Skin epidermis (tissue), 12 donors: ENCODE measurements around the gene MUL1.

Experiments
- H3K27ac ChIP-seq, 21 experiments: fragments of 200-600 bp; sonication (generic) in 11 of 21; one replicate each; pipeline ENCODE4 v1.5.0; 2020; ENCODE audit warnings: mild to moderate bottlenecking in 3 of 21, inconsistent platforms in 2 of 21, moderate library complexity in 2 of 21
- H3K4me3 ChIP-seq, 7 experiments: fragments of 200-600 bp; sonication (generic) in 2 of 7; one replicate each; pipeline ENCODE4 v1.5.0; 2020; ENCODE audit warnings: inconsistent platforms in 2 of 7, mild to moderate bottlenecking in 2 of 7, moderate library complexity in 1 of 7

Gene MUL1

DNA sequence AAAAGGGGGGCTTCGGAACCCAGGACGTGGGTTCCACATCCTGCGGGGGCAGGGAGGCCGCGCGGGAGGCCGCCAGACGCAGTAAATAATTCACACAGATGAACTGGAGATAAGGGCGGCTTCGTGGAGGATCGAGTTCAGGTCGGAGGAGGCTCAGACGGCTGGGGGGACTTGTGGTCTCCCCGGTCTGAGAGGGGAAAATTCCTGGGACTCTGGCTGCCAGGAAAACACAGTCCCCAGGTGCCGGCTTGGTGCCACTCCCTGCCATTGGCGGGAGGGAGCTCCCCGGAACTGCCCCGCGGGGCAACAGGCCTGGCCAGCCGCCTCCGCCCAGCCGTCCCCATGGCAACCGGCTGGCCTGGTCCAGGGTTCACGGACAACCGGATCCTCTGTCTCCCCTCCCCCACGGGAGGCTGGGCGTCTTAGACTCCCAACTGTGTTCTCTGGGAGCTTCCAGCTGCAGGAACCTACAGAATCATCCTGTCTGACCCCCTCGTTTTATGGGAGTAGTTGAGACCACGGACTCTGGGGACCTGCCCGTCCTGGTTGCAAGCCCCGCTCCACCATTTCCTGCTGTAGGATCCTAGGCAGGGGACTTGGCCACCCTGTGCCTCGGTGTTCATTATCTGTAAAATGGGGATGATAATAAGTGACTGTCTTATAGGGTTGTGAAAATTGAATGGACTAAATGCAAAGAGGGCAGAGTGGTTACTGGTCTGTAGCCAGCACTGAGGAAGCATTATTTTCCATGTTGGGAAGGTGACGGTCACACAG is 31.5 kb downstream of the MUL1 start:
- Histone ChIP-seq H3K27ac (no peak overlapping the region), H3K4me3 (no peak overlapping the region)

DNA sequence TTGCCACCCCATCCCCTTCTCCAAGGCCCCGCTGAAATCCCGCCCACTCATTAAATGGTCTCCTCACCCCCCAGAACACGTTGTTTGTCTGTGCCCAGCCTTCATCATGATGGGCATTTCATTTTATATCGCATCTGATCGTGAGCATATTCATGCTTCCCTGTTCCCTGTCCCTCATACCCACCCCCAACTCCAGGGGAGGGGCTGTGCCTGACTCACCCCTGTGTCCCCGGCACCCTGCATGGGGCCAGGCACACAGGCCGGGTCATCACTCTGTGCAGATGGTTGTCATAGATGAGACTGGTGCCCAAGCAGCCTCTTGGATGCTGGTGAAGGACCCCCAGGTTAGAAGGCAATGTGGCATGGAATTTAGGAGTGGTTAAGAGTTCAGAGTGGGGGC is 33.0 kb downstream of the MUL1 start:
- Histone ChIP-seq H3K4me3 (no peak overlapping the region), H3K27ac (no peak overlapping the region)

DNA sequence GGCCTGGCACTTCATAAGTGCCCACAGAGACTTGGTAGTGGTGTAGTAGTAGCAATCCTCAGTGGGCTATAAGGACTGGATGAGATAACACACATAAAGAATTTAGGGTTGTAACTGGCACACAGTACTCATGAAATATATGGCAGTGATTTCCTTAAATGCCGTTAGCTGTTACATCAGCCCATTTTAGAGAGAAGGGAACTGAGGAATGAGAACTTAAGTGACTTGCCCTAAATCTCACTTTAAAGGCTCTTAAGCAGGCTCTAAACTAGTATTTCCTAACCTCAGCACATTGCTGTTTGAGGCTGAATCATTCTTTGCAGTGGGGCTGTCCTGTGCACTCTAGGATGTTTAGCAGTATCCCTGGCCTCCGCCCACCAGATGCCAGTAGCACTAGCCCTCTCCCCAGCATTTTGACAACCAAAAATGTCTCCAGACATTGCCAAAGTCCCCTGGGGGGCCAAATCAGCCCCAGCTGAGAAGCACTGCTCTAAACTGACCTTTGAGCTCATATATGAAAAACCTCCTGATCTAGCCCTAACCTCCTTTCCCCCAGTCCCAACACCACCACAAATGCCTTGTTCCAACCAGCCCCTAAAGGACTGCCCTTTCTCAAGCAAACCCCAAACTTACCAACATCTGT is 33.5 kb downstream of the MUL1 start:
- Histone ChIP-seq H3K27ac (no peak overlapping the region), H3K4me3 (no peak overlapping the region)

DNA sequence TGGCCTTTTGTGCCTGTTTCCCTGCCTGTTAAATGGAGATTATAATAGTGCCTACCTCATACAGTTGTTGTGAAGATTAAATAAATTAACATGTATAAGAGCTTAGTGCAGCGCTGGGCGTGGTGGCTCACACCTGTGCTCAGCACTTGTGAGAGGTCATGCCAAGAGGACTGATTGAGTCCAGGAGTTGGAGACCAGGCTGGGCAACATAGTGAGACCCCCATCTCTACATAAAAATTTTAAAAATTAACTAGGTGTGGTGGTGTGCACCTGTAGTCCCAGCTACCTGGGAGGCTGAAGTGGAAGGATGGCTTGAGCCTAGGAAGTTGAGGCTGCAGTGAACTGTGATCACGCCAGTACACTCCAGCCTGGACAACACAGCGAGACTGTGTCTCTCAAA is 34.1 kb downstream of the MUL1 start:
- Histone ChIP-seq H3K27ac (no peak overlapping the region), H3K4me3 (no peak overlapping the region)

DNA sequence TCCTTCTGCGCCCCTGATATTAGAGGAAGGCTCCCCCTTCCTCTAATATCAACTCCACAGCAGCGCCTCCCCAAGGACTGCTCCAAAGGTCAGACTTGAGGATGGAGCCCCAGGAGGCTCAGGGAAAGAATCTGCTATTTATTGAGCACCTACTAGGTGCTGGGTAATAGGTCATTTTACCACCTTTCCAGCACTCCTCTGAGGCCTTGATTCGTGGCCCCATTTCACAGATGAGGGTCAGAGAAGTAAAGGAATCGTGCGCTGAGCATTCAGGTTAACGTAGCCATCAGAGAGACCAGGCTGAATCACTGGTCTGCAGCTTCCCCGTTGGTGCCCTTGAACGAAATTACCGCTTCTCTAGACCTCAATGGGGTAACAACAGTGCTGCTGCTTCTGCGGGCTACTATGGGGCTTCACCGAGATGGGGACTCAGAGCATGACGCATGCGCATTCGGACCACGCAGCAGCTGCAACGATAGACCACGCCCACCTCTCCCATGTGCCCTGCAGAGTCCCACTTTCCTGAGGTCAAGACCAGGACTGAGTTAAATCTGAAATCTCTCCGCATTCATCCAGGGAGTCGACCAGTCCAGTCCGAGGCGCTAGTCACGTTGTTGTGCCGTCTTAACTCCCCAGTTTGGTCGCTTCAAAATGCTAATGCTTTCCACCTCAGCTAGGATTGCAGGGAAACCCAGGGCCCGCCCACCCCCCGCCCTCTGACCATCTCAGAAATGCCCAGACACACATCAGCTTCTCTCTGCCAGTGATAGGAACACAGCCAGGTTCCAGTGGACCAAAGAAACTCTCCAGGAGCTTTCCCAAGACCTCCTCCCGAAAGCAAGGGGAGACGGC is 34.9 kb downstream of the MUL1 start:
- no peak overlapping the region for H3K4me3 ChIP-seq
- no peak overlapping the region for H3K27ac ChIP-seq

DNA sequence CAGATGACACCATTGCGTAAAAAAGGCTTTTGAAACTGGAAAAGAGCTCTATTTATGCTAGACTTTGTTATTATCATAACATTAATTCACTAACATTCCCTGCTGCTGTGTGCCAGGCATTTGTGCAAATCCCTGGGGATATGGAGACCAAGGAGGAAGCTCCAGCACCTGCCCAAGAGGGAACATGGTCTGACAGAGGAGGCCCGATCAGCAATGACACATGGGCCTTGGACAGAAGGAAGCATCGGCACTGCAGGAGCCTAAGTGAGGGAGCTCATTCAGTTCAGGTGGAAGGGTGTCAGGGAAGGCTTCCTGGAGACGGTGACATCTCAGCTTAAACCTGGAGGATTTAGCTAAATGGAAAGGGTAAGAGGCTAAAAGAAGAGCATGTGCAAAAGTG is 35.8 kb downstream of the MUL1 start:
- Histone ChIP-seq H3K4me3 (no peak overlapping the region), H3K27ac (no peak overlapping the region)

DNA sequence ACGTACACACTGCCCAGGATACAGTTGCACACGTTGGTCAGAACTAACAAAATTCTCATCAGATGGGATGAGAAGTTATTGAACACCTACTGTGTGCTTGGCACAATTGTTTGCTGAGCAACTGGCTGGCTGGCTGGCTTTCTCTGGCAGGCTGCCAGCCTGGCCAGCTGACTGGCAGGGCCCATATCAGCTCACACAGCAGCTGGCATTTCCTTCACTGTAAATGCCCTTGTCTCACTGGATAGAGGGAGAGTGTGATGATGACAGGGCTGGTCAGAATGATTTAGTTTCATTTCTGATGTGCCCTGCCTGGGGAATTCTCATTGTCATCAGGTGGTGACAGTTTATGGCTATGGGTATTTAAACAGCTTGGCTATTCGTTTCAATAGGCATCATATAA is 37.8 kb downstream of the MUL1 start:
- H3K27ac ChIP-seq, result no peak overlapping the region

DNA sequence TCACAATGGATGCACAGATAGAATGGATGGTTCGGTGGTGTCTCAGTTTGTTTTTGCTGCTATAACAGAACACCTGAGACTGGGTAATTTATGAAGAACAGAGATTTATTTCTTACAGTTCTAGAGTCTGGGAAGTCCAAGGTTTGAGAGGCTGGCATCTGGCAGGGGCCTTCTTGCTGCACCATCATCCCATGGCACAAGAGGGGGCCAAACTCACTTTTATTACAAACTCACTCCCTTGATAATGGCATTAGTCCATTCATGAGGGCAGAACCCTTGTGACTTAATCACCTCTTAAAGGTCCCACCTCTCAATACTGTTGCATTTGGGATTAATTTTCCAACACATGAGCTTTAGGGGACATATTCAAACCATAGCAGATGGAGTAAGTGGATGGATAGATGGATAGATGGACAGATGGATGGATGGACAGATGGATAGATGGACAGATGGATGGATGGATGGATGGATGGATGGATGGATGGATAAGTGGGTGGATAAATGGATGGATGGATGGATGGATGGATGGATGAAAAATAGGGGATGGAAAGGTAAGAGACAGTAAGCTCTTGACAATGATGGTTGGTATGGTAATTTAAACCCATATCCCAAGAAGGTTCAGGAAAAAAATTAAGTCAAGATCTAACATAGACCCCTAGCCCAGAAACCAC is 38.4 kb downstream of the MUL1 start:
- no peak overlapping the region for H3K4me3 ChIP-seq
- no peak overlapping the region for H3K27ac ChIP-seq

More for the DNA sequence above, 37.8 kb downstream of the MUL1 start:
- H3K4me3 ChIP-seq, result no peak overlapping the region

DNA sequence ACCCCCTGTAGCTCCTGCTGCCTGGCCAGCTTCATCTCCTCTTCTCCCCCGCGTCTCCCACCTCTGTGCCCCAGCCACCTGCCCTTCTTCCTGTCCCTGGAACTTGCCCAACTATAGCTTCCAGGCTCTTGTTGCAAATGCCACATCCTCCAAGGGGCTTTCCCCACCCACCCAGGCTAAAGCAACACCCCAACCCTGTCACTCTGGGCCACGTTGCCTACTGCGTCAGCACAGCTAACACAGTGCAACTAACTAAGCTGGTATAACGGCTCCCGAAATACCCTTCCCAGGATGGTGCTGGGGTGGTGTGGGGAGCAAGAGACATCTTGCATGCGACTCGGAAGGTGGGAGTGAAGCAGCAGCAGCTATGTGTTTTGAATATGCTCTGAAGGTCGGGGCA is 41.7 kb downstream of the MUL1 start:
- no peak overlapping the region for H3K4me3 ChIP-seq

DNA sequence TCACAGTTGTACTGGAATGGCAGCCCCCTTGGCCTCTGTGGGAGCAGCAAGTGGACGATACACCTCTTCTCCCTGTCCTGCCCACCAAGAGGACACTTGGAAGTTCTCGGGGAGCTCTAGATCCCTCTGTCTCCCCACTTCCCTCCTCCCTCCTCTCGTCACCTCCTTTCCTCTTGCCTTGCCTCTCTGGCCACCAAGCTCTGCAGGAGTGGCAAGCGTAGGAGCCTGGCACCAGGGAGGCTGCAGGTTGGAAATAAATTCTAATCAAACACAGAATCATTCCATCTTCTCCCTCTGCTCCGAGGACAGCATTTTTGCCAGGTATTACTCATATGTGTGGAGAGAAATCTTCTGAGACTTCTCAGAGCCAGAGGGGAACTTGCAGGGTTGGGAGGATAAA is 42.8 kb downstream of the MUL1 start:
- Histone ChIP-seq H3K4me3 (no peak overlapping the region), H3K27ac (no peak overlapping the region)

More for the DNA sequence above, 41.7 kb downstream of the MUL1 start:
- H3K27ac ChIP-seq, result no peak overlapping the region

DNA sequence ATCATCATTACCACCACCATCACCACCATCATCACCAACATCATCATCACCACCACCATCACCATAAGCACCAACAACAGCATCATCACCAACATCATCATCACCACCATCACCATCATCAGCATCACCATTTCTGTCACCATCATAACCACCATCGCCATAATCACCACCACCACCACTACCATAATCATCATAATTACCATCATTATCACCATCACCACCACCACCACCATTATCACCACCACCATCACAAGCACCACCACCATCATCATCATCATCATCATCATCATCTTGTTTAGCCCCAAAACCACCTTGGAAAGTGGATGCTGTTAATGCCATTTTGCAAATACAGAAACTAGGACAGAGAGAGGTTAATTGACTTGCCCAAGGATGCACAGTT is 44.4 kb downstream of the MUL1 start:
- Histone ChIP-seq H3K27ac (no peak overlapping the region), H3K4me3 (no peak overlapping the region)

DNA sequence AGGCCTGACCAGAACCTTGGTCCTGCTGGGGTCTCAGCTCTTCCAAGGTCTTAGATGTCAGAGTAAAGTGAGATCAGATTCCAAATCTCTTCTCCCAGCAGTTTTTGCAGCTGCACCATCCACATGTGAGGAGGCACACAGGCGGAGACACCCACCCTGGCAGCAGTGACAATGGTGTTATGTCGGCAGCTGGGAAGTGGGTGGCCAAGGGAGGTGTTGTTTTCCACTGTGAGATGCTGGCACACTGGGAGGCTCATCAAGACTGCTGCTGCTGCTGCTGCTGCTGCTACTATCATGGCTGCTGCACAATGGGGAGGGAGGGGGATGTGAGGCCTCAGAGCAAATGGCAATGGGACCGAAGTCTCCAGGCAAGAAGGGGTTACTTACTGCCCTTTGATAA is 45.6 kb downstream of the MUL1 start:
- Histone ChIP-seq H3K4me3 (no peak overlapping the region), H3K27ac (no peak overlapping the region)

DNA sequence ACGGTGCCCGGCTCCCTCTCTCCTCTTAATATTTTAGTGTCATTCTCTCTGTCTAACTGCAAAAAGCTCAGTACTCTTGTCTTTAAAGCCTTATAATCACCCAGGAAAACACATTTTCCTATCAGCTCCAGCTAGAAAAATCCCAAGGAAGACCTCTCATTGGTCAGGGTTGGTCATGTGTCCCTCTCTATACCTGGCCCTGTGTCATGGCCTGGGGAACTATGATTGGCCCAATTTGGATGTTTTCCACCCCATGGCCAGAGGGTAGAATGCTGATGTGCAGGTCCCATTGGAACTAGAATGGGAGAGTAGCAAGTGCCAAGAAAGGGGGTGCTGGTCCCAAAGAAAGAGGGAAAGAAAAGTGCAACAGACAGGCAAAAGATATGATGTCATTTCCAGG is 49.2 kb downstream of the MUL1 start:
- Histone ChIP-seq H3K4me3 (no peak overlapping the region), H3K27ac (no peak overlapping the region)

DNA sequence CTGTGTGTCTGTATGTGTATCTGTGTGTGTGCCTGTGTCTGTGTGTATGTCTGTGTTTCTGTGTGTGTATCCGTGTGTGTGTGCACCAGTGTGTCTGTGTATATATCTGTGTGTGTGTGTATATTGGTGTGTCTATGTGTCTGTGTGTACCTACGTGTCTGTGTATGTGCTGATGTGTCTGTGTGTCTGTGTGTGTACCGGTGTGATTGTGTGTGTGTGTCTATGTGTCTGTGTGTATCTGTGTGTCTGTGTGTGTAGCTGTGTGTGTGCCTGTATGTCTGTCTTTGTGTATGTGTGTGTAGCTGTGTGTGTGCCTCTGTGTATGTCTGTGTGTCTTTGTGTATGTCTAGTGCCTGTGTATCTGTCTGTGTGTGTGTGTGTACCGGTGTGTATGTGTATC is 53.9 kb downstream of the MUL1 start:
- Histone ChIP-seq H3K27ac (no peak overlapping the region), H3K4me3 (no peak overlapping the region)

DNA sequence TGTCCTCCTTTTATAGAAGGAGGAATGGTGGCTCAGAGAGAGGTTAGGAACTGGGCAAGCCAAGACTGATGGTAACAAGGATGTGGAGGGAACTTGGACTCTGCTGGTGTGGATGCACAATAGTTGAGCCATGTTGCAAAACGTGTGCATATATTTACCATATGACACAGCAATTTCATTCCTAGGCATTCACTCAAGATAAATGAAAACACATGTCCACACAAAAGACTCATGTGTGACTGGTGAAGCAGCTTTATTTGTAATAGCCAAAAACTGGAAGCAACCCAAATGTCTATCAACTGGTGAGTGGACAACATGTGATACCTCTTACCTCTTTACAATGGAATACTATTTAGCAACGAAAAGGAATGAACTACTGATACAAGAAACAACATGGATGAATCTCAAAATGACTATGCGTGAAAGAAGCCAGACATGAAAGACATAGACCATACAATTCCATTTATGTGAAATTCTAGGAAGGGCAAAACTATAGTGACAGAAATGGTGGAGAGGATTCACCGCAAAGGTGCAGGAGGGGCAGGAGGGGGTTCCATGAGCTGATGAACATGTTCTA is 58.1 kb downstream of the MUL1 start:
- H3K27ac ChIP-seq, result no peak overlapping the region
- H3K4me3 ChIP-seq, result no peak overlapping the region
